ENCODE measurements around the gene SUMO3.

SUMO3 gene

GRCh38 chr21:44831227-44831860 lies 13.5 kb upstream of the SUMO3 start:
- no peak for TF ChIP-seq CTCF (IDR thresholded peaks at IDR 0.05; ENCODE audit: low read depth, low read length, missing control alignments)
- no peak for DNase-seq (ENCODE audit: low read depth)
- in situ Hi-C loops (cut with HindIII; ENCODE audit: low sequenced_read_pairs): no loop called here
- H3K4me3 ChIP-seq (ENCODE audit: low read depth, low read length): no peak overlapping the region

GRCh38 chr21:44829507-44830092 lies 11.7 kb upstream of the SUMO3 start:
- no peak overlapping the region for H3K4me3 ChIP-seq (ENCODE audit: low read depth, low read length)
- in situ Hi-C loops (cut with HindIII; ENCODE audit: low sequenced_read_pairs): no loop called here
- DNase-seq (ENCODE audit: low read depth): no peak
- TF ChIP-seq CTCF (IDR thresholded peaks at IDR 0.05; ENCODE audit: low read depth, low read length, missing control alignments): no peak

- in situ Hi-C loops (cut with HindIII; ENCODE audit: low sequenced_read_pairs): no loop called here
- no peak for TF ChIP-seq CTCF (IDR thresholded peaks at IDR 0.05; ENCODE audit: low read depth, low read length, missing control alignments)
- no peak overlapping the region for H3K4me3 ChIP-seq (ENCODE audit: low read depth, low read length)
- DNase-seq (ENCODE audit: low read depth): no peak
Measured at GRCh38 chr21:44828362-44829056, 10.6 kb upstream of the SUMO3 start.

GRCh38 chr21:44823179-44823660 lies 5.4 kb upstream of the SUMO3 start:
- no peak overlapping the region for H3K4me3 ChIP-seq (ENCODE audit: low read depth, low read length)
- DNase-seq (ENCODE audit: low read depth): no peak
- in situ Hi-C loops (cut with HindIII; ENCODE audit: low sequenced_read_pairs): no loop called here
- TF ChIP-seq CTCF (IDR thresholded peaks at IDR 0.05; ENCODE audit: low read depth, low read length, missing control alignments): no peak

- in situ Hi-C loops (cut with HindIII; ENCODE audit: low sequenced_read_pairs): no loop called here
- DNase-seq (ENCODE audit: low read depth): no peak
- no peak overlapping the region for H3K4me3 ChIP-seq (ENCODE audit: low read depth, low read length)
- TF ChIP-seq CTCF (IDR thresholded peaks at IDR 0.05; ENCODE audit: low read depth, low read length, missing control alignments): no peak
Measured at GRCh38 chr21:44822484-44823178, 4.8 kb upstream of the SUMO3 start.

GRCh38 chr21:44820851-44821250 lies 3.0 kb upstream of the SUMO3 start:
- H3K4me3 ChIP-seq (ENCODE audit: low read depth, low read length): no peak overlapping the region
- no peak for TF ChIP-seq CTCF (IDR thresholded peaks at IDR 0.05; ENCODE audit: low read depth, low read length, missing control alignments)
- in situ Hi-C loops (cut with HindIII; ENCODE audit: low sequenced_read_pairs): no loop called here
- DNase-seq (ENCODE audit: low read depth): no peak
